ENCODE results near the gene SEC61B. TPM values are rescaled to one million over a fixed set of nuclear protein-coding genes. Genes with fewer than 3 reads are reported as not detected.
"Not testable (repeated sequence)": the region's sequence is repeated elsewhere in the genome, so short reads cannot be mapped to it uniquely, and the experiment has no call there.

SEC61B gene
- total RNA-seq, 2 donors from 2014 or later, result 67.7 to 126 TPM

DNA sequence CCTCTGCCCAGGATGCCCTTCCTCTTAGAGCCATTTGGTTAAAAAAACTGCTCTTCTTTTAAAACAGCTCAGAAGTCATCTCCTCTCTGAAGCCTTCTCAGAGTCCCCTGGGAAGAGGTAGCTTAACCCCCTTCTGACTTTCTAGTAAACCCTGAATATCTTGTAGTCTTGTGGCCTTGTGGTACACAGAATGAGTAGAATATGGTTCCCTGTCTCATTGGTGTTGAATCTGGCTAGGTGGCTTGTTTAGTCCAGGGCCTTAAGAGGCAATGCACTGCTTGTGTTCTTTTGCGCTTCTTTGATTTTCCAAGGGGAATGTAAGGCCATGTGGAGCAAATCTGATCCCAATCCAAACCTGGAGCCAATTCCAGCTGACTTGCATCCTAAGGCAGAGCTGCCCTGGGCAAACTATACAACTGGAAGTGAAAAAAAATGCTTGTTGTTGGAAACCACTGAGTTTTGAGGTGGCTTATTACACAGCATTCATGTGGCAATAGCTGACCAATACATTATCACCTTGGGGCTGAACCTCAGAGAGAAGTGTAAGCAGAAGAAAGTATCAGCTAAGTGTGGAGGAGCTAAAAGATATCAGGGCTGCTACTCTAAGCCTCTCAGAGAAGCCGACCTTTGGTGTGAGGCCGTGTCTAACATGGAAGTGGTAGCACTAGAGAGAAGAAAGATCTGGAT lies 31.3 kb upstream of the SEC61B start:
- 100% methylated on average over 3 of the region's 3 CpGs for WGBS
- Histone ChIP-seq H3K9me3 (no peaks in the 10 kb centered on the region), H3K27me3 (replicated peaks; ENCODE audit: insufficient read depth) (no peaks in the 10 kb centered on the region), H3K27ac (no peak overlapping the region), H3K4me3 (no peak overlapping the region), H3K4me1 (replicated peaks) (no peaks in the 10 kb centered on the region), H3K36me3 (no peaks in the 10 kb centered on the region)
- DNase-seq (ENCODE audit: low spot score), result no peak
- TF ChIP-seq POLR2A (IDR thresholded peaks at IDR 0.05) (no peak), POLR2AphosphoS5 (IDR thresholded peaks at IDR 0.05) (no peak)
- TF ChIP-seq, protein P1, sequence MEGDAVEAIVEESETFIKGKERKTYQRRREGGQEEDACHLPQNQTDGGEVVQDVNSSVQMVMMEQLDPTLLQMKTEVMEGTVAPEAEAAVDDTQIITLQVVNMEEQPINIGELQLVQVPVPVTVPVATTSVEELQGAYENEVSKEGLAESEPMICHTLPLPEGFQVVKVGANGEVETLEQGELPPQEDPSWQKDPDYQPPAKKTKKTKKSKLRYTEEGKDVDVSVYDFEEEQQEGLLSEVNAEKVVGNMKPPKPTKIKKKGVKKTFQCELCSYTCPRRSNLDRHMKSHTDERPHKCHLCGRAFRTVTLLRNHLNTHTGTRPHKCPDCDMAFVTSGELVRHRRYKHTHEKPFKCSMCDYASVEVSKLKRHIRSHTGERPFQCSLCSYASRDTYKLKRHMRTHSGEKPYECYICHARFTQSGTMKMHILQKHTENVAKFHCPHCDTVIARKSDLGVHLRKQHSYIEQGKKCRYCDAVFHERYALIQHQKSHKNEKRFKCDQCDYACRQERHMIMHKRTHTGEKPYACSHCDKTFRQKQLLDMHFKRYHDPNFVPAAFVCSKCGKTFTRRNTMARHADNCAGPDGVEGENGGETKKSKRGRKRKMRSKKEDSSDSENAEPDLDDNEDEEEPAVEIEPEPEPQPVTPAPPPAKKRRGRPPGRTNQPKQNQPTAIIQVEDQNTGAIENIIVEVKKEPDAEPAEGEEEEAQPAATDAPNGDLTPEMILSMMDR (IDR thresholded peaks at IDR 0.05), result no peak
- intact Hi-C loops (cut with DNase I), result no loop called here

DNA sequence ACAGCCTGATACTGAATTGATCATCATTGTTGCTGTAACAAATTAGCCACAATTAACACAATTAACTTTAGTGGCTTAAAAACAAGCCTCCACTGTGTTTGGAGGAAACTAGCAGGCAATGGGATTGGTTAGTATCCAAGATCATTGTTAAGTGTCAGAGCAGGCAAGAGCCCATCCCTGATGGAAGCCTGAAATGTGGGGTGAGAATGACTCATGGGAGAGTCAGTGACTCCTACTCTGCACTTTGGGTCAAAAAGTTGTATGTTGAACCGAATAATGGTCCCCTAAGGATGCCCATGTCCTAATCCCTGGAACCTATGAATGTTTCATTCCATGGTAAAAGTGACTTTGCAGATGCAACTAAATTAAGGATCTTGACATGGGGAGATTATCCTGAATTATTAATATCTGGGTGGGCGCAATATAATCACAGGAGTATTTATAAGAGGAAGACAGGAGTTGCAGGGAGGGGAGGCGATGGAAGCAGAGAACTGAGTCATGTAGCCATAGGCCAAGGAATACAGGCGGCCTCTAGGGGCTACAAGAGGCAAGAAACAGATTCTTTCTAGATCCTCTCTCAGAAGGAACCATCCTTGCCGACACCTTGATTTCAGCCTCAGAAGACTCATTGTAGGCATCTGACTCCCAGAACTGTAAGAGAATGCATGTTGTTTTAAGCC lies 29.2 kb upstream of the SEC61B start:
- H3K9me3 ChIP-seq, result no peaks in the 10 kb centered on the region
- no peak overlapping the region for H3K4me3 ChIP-seq
- no peak for DNase-seq (ENCODE audit: low spot score)
- WGBS, result 84% methylated on average over 5 of the region's 5 CpGs
- no peaks in the 10 kb centered on the region for H3K36me3 ChIP-seq
- intact Hi-C loops (cut with DNase I), result no loop called here
- no peak overlapping the region for H3K27ac ChIP-seq
- no peaks in the 10 kb centered on the region for H3K27me3 ChIP-seq (replicated peaks; ENCODE audit: insufficient read depth)
- TF ChIP-seq POLR2A (IDR thresholded peaks at IDR 0.05) (no peak), POLR2AphosphoS5 (IDR thresholded peaks at IDR 0.05) (no peak)
- TF ChIP-seq, protein P1 (IDR thresholded peaks at IDR 0.05), result no peak
- H3K4me1 ChIP-seq (replicated peaks), result no peaks in the 10 kb centered on the region

DNA sequence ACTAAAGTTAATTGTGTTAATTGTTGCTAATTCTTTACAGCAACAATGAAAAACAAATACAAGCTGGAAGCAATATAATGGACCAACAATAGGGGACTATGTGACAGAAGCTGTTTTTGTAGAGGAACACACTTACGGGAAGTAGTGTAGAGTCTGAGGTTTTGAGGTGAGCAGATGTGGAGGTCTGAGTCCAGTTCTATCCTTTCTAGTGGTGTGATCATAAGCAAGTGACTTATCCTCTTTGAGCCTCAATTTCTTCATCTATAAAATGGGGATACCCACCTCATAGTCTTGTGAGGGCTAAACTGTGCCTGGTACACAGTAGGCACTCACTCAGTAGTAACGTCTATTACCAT lies 28.6 kb upstream of the SEC61B start:
- H3K9me3 ChIP-seq, result no peaks in the 10 kb centered on the region
- TF ChIP-seq POLR2A (IDR thresholded peaks at IDR 0.05) (no peak), POLR2AphosphoS5 (IDR thresholded peaks at IDR 0.05) (no peak)
- TF ChIP-seq, protein P1 (IDR thresholded peaks at IDR 0.05), result no peak
- H3K4me3 ChIP-seq, result no peak overlapping the region
- no peaks in the 10 kb centered on the region for H3K36me3 ChIP-seq
- DNase-seq (ENCODE audit: low spot score), result no peak
- WGBS, result 61% methylated on average over 2 of the region's 2 CpGs
- H3K27me3 ChIP-seq (replicated peaks; ENCODE audit: insufficient read depth), result no peaks in the 10 kb centered on the region
- H3K4me1 ChIP-seq (replicated peaks), result no peaks in the 10 kb centered on the region
- intact Hi-C loops (cut with DNase I), result no loop called here
- H3K27ac ChIP-seq, result no peak overlapping the region

DNA sequence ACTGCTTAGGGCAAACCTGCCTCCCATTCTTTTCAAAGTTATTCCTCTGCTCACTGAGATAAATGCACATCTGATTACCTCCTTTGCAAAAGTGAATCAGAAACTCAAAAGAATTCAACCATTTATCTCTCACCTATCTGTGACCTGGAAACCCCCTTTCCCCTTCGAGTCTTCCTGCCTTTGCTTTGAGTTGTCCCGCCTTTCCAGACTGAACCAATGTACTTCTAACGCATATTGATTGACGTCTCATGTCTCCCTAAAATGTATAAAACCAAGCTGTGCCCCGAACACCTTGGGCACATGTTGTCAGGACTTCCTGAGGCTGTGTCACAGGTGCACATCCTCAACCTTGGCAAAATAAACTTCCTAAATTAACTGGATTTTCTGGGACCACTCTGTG lies 25.6 kb upstream of the SEC61B start:
- intact Hi-C loops (cut with DNase I); H3K4me3 ChIP-seq; H3K27me3 ChIP-seq (replicated peaks; ENCODE audit: insufficient read depth); H3K36me3 ChIP-seq; H3K4me1 ChIP-seq (replicated peaks); DNase-seq (ENCODE audit: low spot score); H3K9me3 ChIP-seq; H3K27ac ChIP-seq: not testable (repeated sequence)
- WGBS, result 83% methylated on average over 5 of the region's 5 CpGs

DNA sequence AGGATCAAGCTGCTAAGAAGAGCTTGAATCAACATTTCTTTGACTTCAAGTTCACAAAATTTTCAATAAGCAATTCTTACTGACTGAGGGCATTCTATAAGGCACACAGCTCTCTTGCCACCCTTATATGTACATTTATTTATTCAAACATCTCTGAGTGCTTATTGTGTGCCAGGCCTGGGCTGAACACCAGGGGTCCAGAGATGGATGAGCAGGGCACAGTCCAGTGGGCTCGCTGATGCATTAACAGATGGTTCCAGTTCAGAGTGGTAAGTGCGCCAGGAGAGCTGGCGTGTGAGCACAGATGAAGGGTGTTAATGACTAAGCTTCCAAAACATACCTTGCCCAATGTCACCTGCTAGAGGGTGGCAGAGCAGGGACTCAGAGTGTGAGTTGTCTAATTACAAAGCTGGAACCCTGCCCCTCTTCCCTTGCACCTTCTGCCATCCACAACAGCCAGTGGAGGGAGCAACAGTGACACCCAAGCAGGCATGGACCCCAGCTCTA lies 24.9 kb upstream of the SEC61B start:
- no peak overlapping the region for H3K27ac ChIP-seq
- WGBS, result 89% methylated on average over 3 of the region's 3 CpGs
- no peaks in the 10 kb centered on the region for H3K27me3 ChIP-seq (replicated peaks; ENCODE audit: insufficient read depth)
- TF ChIP-seq POLR2AphosphoS5 (IDR thresholded peaks at IDR 0.05) (no peak), POLR2A (IDR thresholded peaks at IDR 0.05) (no peak)
- TF ChIP-seq, protein P1 (IDR thresholded peaks at IDR 0.05), result no peak
- no peak for DNase-seq (ENCODE audit: low spot score)
- H3K4me1 ChIP-seq (replicated peaks), result no peaks in the 10 kb centered on the region
- H3K4me3 ChIP-seq, result no peak overlapping the region
- H3K36me3 ChIP-seq, result no peaks in the 10 kb centered on the region
- H3K9me3 ChIP-seq, result no peaks in the 10 kb centered on the region
- intact Hi-C loops (cut with DNase I), result no loop called here
